Stimulated activated CD8-positive, alpha-beta memory T cell treated with anti-CD3 and anti-CD28 coated beads, Interleukin-4, amount 100 ng/mL, for 1 hour (primary cell): Measurements from ENCODE around the gene CDKL4.
"Not testable (repeated sequence)": the region's sequence is repeated elsewhere in the genome, so short reads cannot be mapped to it uniquely, and the experiment has no call there.

Source experiments
- DNase-seq, 2 donors: peaks; one replicate each; pipeline ENCODE4 v3.0.0-alpha.2; 2020; ENCODE audit warnings: low read depth in 2 of 2, low spot score in 1 of 2

CDKL4 gene

GRCh38 chr2:39243469-39244123 is at the start of gene CDKL4:
Gene CDKL4 (minus strand): TSS chr2:39243970.
- DNase-seq, result no peak

- DNase-seq, result no peak
Observed at GRCh38 chr2:39290433-39290832, 46.7 kb upstream of the CDKL4 start.

- DNase-seq, result no peak
Observed at GRCh38 chr2:39289609-39290008, 45.8 kb upstream of the CDKL4 start.

- no peak for DNase-seq
Observed at GRCh38 chr2:39283561-39283960, 39.8 kb upstream of the CDKL4 start.

- no peak for DNase-seq
Observed at GRCh38 chr2:39281391-39281790, 37.6 kb upstream of the CDKL4 start.

- DNase-seq, result no peak
Observed at GRCh38 chr2:39275016-39275415, 31.2 kb upstream of the CDKL4 start.

GRCh38 chr2:39269941-39270340 is 26.2 kb upstream of the CDKL4 start:
- no peak for DNase-seq

GRCh38 chr2:39266916-39267434 is 23.2 kb upstream of the CDKL4 start:
- no peak for DNase-seq

GRCh38 chr2:39266139-39266805 is 22.5 kb upstream of the CDKL4 start:
- no peak for DNase-seq

- DNase-seq, result no peak
Observed at GRCh38 chr2:39265315-39265714, 21.5 kb upstream of the CDKL4 start.

- DNase-seq, result no peak
Observed at GRCh38 chr2:39264733-39265132, 21.0 kb upstream of the CDKL4 start.

- no peak for DNase-seq
Observed at GRCh38 chr2:39260087-39260486, 16.3 kb upstream of the CDKL4 start.

GRCh38 chr2:39256040-39256439 is 12.3 kb upstream of the CDKL4 start:
- DNase-seq, result no peak

- no peak for DNase-seq
Observed at GRCh38 chr2:39252888-39253518, 9.2 kb upstream of the CDKL4 start.

GRCh38 chr2:39247512-39248043 is 3.8 kb upstream of the CDKL4 start:
- no peak for DNase-seq

GRCh38 chr2:39246382-39246980 is 2.7 kb upstream of the CDKL4 start:
- DNase-seq, result no peak

GRCh38 chr2:39244963-39245625 is 1.3 kb upstream of the CDKL4 start:
- not testable (repeated sequence) for DNase-seq

- DNase-seq, result not testable (repeated sequence)
Observed at GRCh38 chr2:39244241-39244862, 582 bp upstream of the CDKL4 start.

- DNase-seq, result no peak
Observed at GRCh38 chr2:39241588-39241987, 2.2 kb downstream of the CDKL4 start.

GRCh38 chr2:39240758-39241157 is 3.0 kb downstream of the CDKL4 start:
- DNase-seq, result no peak

GRCh38 chr2:39234754-39235153 is 9.0 kb downstream of the CDKL4 start:
- DNase-seq, result no peak
